Epithelial cell of proximal tubule (primary cell): ENCODE results near the gene DNMT1. TPM values are rescaled to one million over a fixed set of nuclear protein-coding genes. Genes with fewer than 3 reads are reported as not detected.

Experiments used
- DNase-seq: peaks from one replicate; pipeline ENCODE4 v3.0.0-alpha.2; 2011; ENCODE audit warnings: low read depth
- H3K4me3 ChIP-seq: 2 replicates; pipeline ENCODE4 v1.5.1; 2011; ENCODE audit warnings: low read depth, mild to moderate bottlenecking, low read length
- total RNA-seq: library from RNA; depleted of rRNA; stranded (reverse); fragments of >200 nt; gene quantifications from 2 replicates; pipeline ENCODE4 v1.2.3, GENCODE V29; 2015
- TF ChIP-seq, protein P1 (sequence below): conservative IDR thresholded peaks from 2 replicates; pipeline ENCODE4 v1.5.1; 2012; ENCODE audit warnings: low read depth, mild to moderate bottlenecking, low read length

Gene DNMT1
- total RNA-seq, 1 donor from 2014 or later = 154 TPM

DNA sequence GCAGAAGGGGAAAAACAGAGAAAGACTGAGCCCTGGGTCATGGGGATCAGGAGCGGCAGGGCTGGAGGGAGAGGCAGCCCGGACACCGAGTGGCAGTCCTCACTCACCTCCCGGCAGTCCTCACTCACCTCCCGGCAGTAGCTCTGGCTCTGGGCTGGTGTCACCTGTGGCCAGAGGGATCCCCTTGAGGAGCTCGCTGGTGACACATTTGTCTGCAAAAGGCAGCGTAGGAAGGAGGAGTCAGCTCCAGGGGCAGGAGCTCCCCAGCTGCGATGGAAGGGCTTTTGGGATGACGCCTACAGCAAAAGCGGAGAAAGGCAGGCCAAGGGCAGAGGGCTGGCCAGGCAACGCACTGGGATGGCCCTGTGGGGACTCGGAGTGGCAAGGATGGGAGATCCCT is 75.8 kb downstream of the DNMT1 start:
- H3K4me3 ChIP-seq = peak overlapping the region; percentile 97
- no peak for DNase-seq
- TF ChIP-seq, protein P1, sequence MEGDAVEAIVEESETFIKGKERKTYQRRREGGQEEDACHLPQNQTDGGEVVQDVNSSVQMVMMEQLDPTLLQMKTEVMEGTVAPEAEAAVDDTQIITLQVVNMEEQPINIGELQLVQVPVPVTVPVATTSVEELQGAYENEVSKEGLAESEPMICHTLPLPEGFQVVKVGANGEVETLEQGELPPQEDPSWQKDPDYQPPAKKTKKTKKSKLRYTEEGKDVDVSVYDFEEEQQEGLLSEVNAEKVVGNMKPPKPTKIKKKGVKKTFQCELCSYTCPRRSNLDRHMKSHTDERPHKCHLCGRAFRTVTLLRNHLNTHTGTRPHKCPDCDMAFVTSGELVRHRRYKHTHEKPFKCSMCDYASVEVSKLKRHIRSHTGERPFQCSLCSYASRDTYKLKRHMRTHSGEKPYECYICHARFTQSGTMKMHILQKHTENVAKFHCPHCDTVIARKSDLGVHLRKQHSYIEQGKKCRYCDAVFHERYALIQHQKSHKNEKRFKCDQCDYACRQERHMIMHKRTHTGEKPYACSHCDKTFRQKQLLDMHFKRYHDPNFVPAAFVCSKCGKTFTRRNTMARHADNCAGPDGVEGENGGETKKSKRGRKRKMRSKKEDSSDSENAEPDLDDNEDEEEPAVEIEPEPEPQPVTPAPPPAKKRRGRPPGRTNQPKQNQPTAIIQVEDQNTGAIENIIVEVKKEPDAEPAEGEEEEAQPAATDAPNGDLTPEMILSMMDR = no peak

DNA sequence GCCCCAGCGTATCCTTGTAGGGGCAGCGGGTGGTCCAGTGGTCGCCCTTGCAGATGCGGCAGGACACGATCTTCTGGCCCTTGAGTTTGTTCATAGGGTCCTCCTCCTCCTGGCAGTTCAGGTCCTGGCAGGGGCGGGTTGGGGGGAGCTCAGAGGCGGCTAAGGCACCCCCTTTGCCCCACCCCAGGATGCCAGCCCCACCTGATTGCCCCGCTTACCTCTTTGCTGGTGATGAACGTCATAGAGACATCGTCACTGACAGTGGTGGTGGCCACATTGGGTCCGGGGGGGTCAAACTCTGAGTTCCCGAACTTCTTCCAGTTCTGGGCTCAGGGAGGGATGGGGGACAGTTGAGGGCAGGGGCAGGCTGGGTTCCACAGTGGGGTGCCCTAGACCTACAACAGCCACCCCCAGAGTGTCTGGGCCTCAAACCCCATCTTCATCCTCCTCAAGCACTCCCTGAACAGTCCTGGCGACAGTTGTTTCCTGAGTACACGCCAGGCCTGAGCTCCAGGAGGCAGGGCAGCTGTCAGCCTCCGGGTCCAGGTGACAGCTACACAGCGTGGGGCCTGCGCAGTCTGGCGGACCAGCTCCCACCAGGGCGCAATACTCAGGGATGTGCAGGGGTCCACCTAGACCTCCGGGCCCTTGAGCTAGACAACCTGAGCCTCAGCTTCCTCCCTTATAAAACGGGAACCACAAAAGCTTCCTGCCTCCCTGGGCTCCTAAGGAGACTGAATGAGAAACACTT is 77.7 kb downstream of the DNMT1 start:
- DNase-seq = no peak
- TF ChIP-seq, protein P1 = no peak
- no peak overlapping the region for H3K4me3 ChIP-seq

DNA sequence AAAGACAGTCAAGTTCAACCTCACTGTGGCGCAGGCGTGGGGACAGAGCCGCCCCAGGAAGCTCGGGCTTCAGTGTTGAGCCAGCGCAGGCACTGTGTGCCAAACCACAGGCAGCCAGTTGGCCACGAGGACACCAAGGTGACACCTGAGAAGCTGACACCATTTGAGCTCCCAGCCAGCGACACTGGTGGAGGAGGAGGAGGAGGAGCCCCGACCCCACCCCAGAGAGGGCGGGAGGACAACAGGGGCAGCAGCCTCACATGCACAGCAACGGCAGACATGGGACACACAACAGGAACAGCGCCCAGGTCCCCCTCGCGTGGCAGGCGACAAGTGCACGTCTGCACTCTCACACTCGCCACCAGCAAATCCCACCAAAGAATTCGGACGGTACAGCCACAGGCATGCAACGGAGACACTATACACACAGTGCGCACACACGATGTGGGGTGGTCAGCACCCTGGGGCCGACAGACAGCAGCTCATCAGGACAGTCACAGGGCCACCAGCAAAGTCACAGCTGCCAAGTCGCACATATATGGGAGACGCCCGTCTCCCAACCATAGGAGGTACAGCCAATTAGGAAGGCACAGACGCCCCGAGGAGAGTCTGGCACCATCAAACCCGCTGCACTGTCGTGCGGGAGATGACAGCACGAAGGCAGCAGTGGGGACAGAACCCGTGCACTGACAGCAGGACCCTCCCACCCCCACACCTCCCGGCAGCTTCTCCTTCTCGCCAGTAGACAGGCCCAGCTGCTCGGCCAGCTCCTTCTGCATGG is 78.5 kb downstream of the DNMT1 start:
- TF ChIP-seq, protein P1 = no peak
- no peak for DNase-seq
- H3K4me3 ChIP-seq = no peak overlapping the region

DNA sequence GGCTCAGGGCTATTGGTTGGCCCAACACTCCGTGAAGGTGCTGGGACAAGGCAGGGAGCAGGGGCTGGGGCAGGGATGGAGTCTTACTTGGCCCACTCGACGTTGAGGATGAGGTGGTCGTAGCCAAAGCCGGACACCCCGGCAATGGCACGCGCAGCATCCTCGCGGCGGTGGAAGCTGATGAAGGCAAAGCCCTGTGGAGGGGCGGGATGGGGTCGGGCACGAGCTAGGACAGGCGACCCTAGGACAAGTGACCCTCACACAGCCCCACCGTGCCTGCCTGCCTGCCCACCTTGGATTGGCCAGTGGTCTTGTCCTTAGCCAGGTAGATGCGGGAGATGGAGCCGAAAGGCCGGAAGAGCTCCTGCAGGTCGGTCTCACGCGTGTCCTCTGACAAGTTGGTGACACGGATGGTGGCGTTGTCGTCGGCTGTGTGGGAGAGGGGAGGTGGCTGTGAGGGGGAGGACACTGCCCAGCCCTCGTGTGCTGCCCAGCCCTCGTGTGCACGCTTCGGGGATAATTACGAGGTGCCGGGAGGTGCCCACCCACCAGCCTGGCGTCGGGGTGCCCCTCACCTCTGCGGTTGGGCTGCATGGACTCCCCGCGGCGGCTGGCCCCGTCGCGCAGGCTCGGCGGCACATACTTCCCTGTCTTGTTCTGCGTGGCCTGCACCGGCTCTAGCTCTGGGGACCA is 79.2 kb downstream of the DNMT1 start:
- H3K4me3 ChIP-seq = no peak overlapping the region
- DNase-seq = no peak
- TF ChIP-seq, protein P1 = no peak

DNA sequence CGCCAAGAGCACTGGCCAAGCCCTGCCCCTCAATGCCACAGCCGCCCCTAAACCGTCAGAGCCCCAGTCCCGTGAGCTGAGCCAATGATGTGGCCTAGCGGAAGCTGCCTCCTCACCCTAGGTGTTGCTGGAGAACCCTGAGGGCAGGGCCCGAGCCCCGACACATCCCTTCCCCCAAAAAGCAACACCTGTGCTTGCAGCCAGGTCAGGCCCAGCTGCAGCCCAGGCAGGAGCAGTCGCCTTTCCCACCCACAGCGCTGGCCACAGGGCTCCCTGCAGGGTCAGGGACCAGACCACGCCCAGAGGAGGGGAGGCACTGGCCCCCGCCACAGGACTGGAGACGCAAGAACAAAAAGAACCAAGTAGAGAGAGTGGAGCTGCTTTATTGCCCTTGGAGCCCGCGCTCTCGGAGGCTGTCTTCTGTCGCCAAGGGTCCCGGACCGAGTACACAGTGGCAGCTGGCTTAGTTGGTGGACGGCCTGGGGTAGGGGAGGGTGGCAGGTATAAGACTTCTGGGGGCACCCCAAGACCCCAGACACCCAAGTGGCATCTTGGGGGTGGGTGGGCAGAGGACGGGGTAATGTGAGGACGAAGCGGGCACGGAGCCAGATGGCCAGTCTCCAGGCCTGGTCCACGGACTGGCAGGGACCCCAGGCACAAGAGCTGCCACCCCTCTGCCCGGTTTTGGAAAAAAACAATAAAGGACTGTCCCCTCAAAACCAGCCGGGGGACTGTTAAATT is 79.9 kb downstream of the DNMT1 start:
- no peak for DNase-seq
- TF ChIP-seq, protein P1 = no peak
- no peak overlapping the region for H3K4me3 ChIP-seq

DNA sequence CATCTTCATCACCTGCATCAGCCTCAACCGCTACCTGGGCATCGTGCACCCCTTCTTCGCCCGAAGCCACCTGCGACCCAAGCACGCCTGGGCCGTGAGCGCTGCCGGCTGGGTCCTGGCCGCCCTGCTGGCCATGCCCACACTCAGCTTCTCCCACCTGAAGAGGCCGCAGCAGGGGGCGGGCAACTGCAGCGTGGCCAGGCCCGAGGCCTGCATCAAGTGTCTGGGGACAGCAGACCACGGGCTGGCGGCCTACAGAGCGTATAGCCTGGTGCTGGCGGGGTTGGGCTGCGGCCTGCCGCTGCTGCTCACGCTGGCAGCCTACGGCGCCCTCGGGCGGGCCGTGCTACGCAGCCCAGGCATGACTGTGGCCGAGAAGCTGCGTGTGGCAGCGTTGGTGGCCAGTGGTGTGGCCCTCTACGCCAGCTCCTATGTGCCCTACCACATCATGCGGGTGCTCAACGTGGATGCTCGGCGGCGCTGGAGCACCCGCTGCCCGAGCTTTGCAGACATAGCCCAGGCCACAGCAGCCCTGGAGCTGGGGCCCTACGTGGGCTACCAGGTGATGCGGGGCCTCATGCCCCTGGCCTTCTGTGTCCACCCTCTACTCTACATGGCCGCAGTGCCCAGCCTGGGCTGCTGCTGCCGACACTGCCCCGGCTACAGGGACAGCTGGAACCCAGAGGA is 80.6 kb downstream of the DNMT1 start:
- TF ChIP-seq, protein P1 = no peak
- no peak for DNase-seq
- H3K4me3 ChIP-seq = no peak overlapping the region
